Measurements from ENCODE around the gene MTUS2.

Gene MTUS2

DNA sequence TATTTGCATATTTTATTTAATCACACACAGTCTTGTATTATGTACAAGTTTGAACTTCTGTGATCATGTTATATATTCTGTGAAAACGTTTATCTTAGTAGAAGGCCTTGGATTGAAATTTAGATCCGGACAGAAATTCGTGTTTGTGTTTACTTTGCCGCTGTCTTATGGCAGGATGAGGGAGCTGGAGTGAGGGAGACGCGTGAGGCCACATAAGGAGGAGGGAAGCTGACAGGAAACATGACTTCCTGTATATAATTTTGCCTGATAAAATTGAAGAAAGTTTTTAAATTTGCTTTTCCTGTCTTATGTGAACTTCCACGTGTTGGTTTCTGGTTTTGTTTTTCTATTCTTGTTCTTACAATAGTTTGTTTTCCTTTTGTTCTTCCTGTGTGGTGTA, 200.2 kb downstream of the MTUS2 start:
- 14% methylated on average over 6 of the region's 7 CpGs for WGBS (ENCODE audit: insufficient coverage)

DNA sequence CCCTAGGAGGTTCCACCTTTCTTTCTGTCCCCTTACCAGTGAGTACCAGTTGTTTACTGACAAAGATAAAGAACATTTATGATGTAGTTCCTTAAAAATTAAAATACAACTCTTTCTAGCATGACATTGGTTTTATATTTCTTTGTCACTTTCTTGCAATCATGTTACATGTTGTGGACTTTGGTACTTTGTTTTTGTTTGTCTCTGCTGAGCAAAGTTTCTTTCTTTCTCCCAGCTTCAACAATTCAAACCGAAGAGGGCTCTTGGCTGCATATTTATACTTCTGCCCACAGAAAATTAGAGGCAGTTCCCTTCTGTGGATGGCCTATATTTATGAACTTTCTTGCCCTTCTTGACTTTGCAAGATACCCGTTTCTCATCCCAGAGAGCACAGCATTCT, 201.2 kb downstream of the MTUS2 start:
- ChIA-PET CTCF (no interaction called here), POLR2A (no interaction called here)
- no peak overlapping the region for H3K4me3 ChIP-seq (ENCODE audit: control insufficient read depth in 1 of 7, extremely low read depth in 1 of 7, insufficient read depth in 4 of 7, low read depth in 2 of 7, low read length in 6 of 7)
- H3K4me1 ChIP-seq (ENCODE audit: control extremely low read depth in 1 of 4, control insufficient read depth in 4 of 4, insufficient read depth in 4 of 4, low read length in 3 of 4), result peaks cover 0 to 9% (median under 1%) of the 10 kb centered on the region in 4 experiments
- no peaks in the 10 kb centered on the region for H3K9me3 ChIP-seq (ENCODE audit: control extremely low read depth in 1 of 5, control insufficient read depth in 4 of 5, insufficient read depth in 2 of 5, low read depth in 1 of 5, low read length in 4 of 5)
- WGBS (ENCODE audit: insufficient coverage), result 71% methylated on average over 1 of the region's 2 CpGs
- no peak overlapping the region for H3K27ac ChIP-seq (ENCODE audit: insufficient read depth in 1 of 2, low read depth in 1 of 2, low read length in 2 of 2, poor library complexity in 1 of 2, severe bottlenecking in 2 of 2)
- peaks cover 0 to 2% (median 0%) of the 10 kb centered on the region in 5 experiments for H3K27me3 ChIP-seq (replicated peaks in 2 of 5; ENCODE audit: control insufficient read depth in 4 of 5, insufficient read depth in 5 of 5, low read length in 4 of 5)
- no peaks in the 10 kb centered on the region for H3K36me3 ChIP-seq (ENCODE audit: control insufficient read depth in 4 of 4, insufficient read depth in 4 of 4, low read length in 3 of 4)
- no peak for DNase-seq

More for the DNA sequence above, 200.2 kb downstream of the MTUS2 start:
- Histone ChIP-seq H3K27ac (ENCODE audit: insufficient read depth in 1 of 2, low read depth in 1 of 2, low read length in 2 of 2, poor library complexity in 1 of 2, severe bottlenecking in 2 of 2) (no peak overlapping the region), H3K9me3 (ENCODE audit: control extremely low read depth in 1 of 5, control insufficient read depth in 4 of 5, insufficient read depth in 2 of 5, low read depth in 1 of 5, low read length in 4 of 5) (no peaks in the 10 kb centered on the region), H3K4me3 (ENCODE audit: control insufficient read depth in 1 of 7, extremely low read depth in 1 of 7, insufficient read depth in 4 of 7, low read depth in 2 of 7, low read length in 6 of 7) (no peak overlapping the region), H3K36me3 (ENCODE audit: control insufficient read depth in 4 of 4, insufficient read depth in 4 of 4, low read length in 3 of 4) (no peaks in the 10 kb centered on the region), H3K27me3 (replicated peaks in 2 of 5; ENCODE audit: control insufficient read depth in 4 of 5, insufficient read depth in 5 of 5, low read length in 4 of 5) (peaks cover 0 to under 1% (median 0%) of the 10 kb centered on the region in 5 experiments), H3K4me1 (ENCODE audit: control extremely low read depth in 1 of 4, control insufficient read depth in 4 of 4, insufficient read depth in 4 of 4, low read length in 3 of 4) (peaks cover 0 to 9% (median under 1%) of the 10 kb centered on the region in 4 experiments)
- DNase-seq, result no peak
- CTCF ChIA-PET, result no interaction called here
- POLR2A ChIA-PET, result no interaction called here

- Histone ChIP-seq H3K9me3 (ENCODE audit: control extremely low read depth in 1 of 5, control insufficient read depth in 4 of 5, insufficient read depth in 2 of 5, low read depth in 1 of 5, low read length in 4 of 5) (no peaks in the 10 kb centered on the region), H3K27me3 (replicated peaks in 2 of 5; ENCODE audit: control insufficient read depth in 4 of 5, insufficient read depth in 5 of 5, low read length in 4 of 5) (peaks cover 0 to 2% (median 0%) of the 10 kb centered on the region in 5 experiments), H3K4me3 (ENCODE audit: control insufficient read depth in 1 of 7, extremely low read depth in 1 of 7, insufficient read depth in 4 of 7, low read depth in 2 of 7, low read length in 6 of 7) (no peak overlapping the region), H3K4me1 (ENCODE audit: control extremely low read depth in 1 of 4, control insufficient read depth in 4 of 4, insufficient read depth in 4 of 4, low read length in 3 of 4) (peaks cover 0 to 9% (median under 1%) of the 10 kb centered on the region in 4 experiments), H3K27ac (ENCODE audit: insufficient read depth in 1 of 2, low read depth in 1 of 2, low read length in 2 of 2, poor library complexity in 1 of 2, severe bottlenecking in 2 of 2) (no peak overlapping the region), H3K36me3 (ENCODE audit: control insufficient read depth in 4 of 4, insufficient read depth in 4 of 4, low read length in 3 of 4) (no peaks in the 10 kb centered on the region)
- POLR2A ChIA-PET, result no interaction called here
- 92% methylated on average over 5 of the region's 5 CpGs for WGBS (ENCODE audit: insufficient coverage)
- DNase-seq, result no peak
- CTCF ChIA-PET, result no interaction called here
Observed at GRCh38 chr13:29021717-29022116, 201.6 kb downstream of the MTUS2 start.

- no CpG with 5 or more reads among the region's 4 CpGs for WGBS (ENCODE audit: insufficient coverage)
- POLR2A ChIA-PET, result no interaction called here
- DNase-seq, result no peak
Observed at GRCh38 chr13:29022410-29022809, 202.3 kb downstream of the MTUS2 start.

GRCh38 chr13:29022968-29023367, 202.8 kb downstream of the MTUS2 start:
- Histone ChIP-seq H3K9me3 (ENCODE audit: control extremely low read depth in 1 of 5, control insufficient read depth in 4 of 5, insufficient read depth in 2 of 5, low read depth in 1 of 5, low read length in 4 of 5) (no peaks in the 10 kb centered on the region), H3K4me1 (ENCODE audit: control extremely low read depth in 1 of 4, control insufficient read depth in 4 of 4, insufficient read depth in 4 of 4, low read length in 3 of 4) (peaks cover 0 to 9% (median under 1%) of the 10 kb centered on the region in 4 experiments), H3K27ac (ENCODE audit: insufficient read depth in 1 of 2, low read depth in 1 of 2, low read length in 2 of 2, poor library complexity in 1 of 2, severe bottlenecking in 2 of 2) (no peak overlapping the region), H3K36me3 (ENCODE audit: control insufficient read depth in 4 of 4, insufficient read depth in 4 of 4, low read length in 3 of 4) (no peaks in the 10 kb centered on the region), H3K27me3 (replicated peaks in 2 of 5; ENCODE audit: control insufficient read depth in 4 of 5, insufficient read depth in 5 of 5, low read length in 4 of 5) (peaks cover 0 to 2% (median 0%) of the 10 kb centered on the region in 5 experiments), H3K4me3 (ENCODE audit: control insufficient read depth in 1 of 7, extremely low read depth in 1 of 7, insufficient read depth in 4 of 7, low read depth in 2 of 7, low read length in 6 of 7) (no peak overlapping the region)
- 100% methylated on average over 1 of the region's 3 CpGs for WGBS (ENCODE audit: insufficient coverage)
- no peak for DNase-seq
- ChIA-PET POLR2A (no interaction called here), CTCF (no interaction called here)

More at GRCh38 chr13:29022410-29022809, 202.3 kb downstream of the MTUS2 start:
- H3K4me3 ChIP-seq (ENCODE audit: control insufficient read depth in 1 of 7, extremely low read depth in 1 of 7, insufficient read depth in 4 of 7, low read depth in 2 of 7, low read length in 6 of 7), result no peak overlapping the region
- CTCF ChIA-PET, result no interaction called here
- H3K27me3 ChIP-seq (replicated peaks in 2 of 5; ENCODE audit: control insufficient read depth in 4 of 5, insufficient read depth in 5 of 5, low read length in 4 of 5), result peaks cover 0 to 2% (median 0%) of the 10 kb centered on the region in 5 experiments
- H3K4me1 ChIP-seq (ENCODE audit: control extremely low read depth in 1 of 4, control insufficient read depth in 4 of 4, insufficient read depth in 4 of 4, low read length in 3 of 4), result peaks cover 0 to 9% (median under 1%) of the 10 kb centered on the region in 4 experiments
- H3K36me3 ChIP-seq (ENCODE audit: control insufficient read depth in 4 of 4, insufficient read depth in 4 of 4, low read length in 3 of 4), result no peaks in the 10 kb centered on the region
- H3K27ac ChIP-seq (ENCODE audit: insufficient read depth in 1 of 2, low read depth in 1 of 2, low read length in 2 of 2, poor library complexity in 1 of 2, severe bottlenecking in 2 of 2), result no peak overlapping the region
- no peaks in the 10 kb centered on the region for H3K9me3 ChIP-seq (ENCODE audit: control extremely low read depth in 1 of 5, control insufficient read depth in 4 of 5, insufficient read depth in 2 of 5, low read depth in 1 of 5, low read length in 4 of 5)

DNA sequence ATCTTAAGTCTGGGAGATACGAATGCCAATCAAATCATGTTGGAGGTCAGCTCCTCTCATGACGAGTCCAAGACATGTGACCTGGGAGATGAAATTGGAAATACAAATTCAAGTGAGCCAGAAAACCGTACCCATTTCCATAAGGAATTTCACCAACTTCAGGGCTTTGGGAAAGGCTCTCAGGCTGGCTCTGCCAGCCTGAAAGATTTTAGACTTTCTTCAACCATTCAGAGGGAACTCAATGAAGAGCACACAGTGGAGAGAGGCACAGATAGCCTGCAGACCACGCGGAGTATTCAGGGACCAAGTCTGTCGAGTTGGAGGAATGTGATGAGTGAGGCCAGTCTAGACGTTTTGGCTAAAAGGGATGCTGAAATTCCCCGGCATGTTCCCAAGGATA, 204.6 kb downstream of the MTUS2 start:
- Histone ChIP-seq H3K27ac (ENCODE audit: insufficient read depth in 1 of 2, low read depth in 1 of 2, low read length in 2 of 2, poor library complexity in 1 of 2, severe bottlenecking in 2 of 2) (no peak overlapping the region), H3K27me3 (replicated peaks in 2 of 5; ENCODE audit: control insufficient read depth in 4 of 5, insufficient read depth in 5 of 5, low read length in 4 of 5) (peaks cover 0 to 2% (median 0%) of the 10 kb centered on the region in 5 experiments), H3K4me1 (ENCODE audit: control extremely low read depth in 1 of 4, control insufficient read depth in 4 of 4, insufficient read depth in 4 of 4, low read length in 3 of 4) (peaks cover 0 to 9% (median under 1%) of the 10 kb centered on the region in 4 experiments), H3K4me3 (ENCODE audit: control insufficient read depth in 1 of 7, extremely low read depth in 1 of 7, insufficient read depth in 4 of 7, low read depth in 2 of 7, low read length in 6 of 7) (no peak overlapping the region), H3K9me3 (ENCODE audit: control extremely low read depth in 1 of 5, control insufficient read depth in 4 of 5, insufficient read depth in 2 of 5, low read depth in 1 of 5, low read length in 4 of 5) (no peaks in the 10 kb centered on the region), H3K36me3 (ENCODE audit: control insufficient read depth in 4 of 4, insufficient read depth in 4 of 4, low read length in 3 of 4) (no peaks in the 10 kb centered on the region)
- WGBS (ENCODE audit: insufficient coverage), result 90% methylated on average over 8 of the region's 8 CpGs
- ChIA-PET CTCF (no interaction called here), POLR2A (no interaction called here)
- no peak for DNase-seq

DNA sequence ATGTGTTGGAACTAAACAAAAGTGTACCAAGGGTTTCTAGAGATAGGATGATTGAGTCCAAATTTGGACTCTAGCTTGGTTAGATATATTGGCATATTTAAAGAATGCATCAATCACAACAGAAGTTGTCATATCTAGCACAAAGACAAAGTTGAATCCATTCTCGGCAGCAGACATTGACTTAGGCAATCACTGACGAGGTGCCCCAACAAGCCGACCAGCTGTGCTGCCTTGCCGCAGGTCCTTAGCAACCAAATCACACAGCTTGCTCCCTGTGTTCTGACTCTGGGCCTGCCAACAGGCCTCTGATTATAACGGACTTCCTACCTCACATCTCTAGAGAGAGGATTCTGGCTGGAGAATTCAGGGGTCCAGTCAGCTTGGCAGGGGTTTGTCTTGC, 208.7 kb downstream of the MTUS2 start:
- H3K27ac ChIP-seq (ENCODE audit: insufficient read depth in 1 of 2, low read depth in 1 of 2, low read length in 2 of 2, poor library complexity in 1 of 2, severe bottlenecking in 2 of 2), result no peak overlapping the region
- H3K4me3 ChIP-seq (ENCODE audit: control insufficient read depth in 1 of 7, extremely low read depth in 1 of 7, insufficient read depth in 4 of 7, low read depth in 2 of 7, low read length in 6 of 7), result no peak overlapping the region
- peaks cover 0 to 2% (median 0%) of the 10 kb centered on the region in 5 experiments for H3K27me3 ChIP-seq (replicated peaks in 2 of 5; ENCODE audit: control insufficient read depth in 4 of 5, insufficient read depth in 5 of 5, low read length in 4 of 5)
- CTCF ChIA-PET, result no interaction called here
- no peaks in the 10 kb centered on the region for H3K9me3 ChIP-seq (ENCODE audit: control extremely low read depth in 1 of 5, control insufficient read depth in 4 of 5, insufficient read depth in 2 of 5, low read depth in 1 of 5, low read length in 4 of 5)
- H3K4me1 ChIP-seq (ENCODE audit: control extremely low read depth in 1 of 4, control insufficient read depth in 4 of 4, insufficient read depth in 4 of 4, low read length in 3 of 4), result no peaks in the 10 kb centered on the region
- POLR2A ChIA-PET, result no interaction called here
- 96% methylated on average over 5 of the region's 5 CpGs for WGBS (ENCODE audit: insufficient coverage)
- no peak for DNase-seq
- no peaks in the 10 kb centered on the region for H3K36me3 ChIP-seq (ENCODE audit: control insufficient read depth in 4 of 4, insufficient read depth in 4 of 4, low read length in 3 of 4)

Measured in common myeloid progenitor, CD34-positive (primary cell).